GM10248 (cell line): ENCODE measurements around the gene CTIF.
"Not testable (repeated sequence)": the region's sequence is repeated elsewhere in the genome, so short reads cannot be mapped to it uniquely, and the experiment has no call there.

Experiments
- CTCF ChIA-PET: fragments of 300-600 bp; sonication (Branson Sonifier 250); formaldehyde crosslinking; extraction: SDS; loops from one replicate; lab custom pipeline; 2021; ENCODE audit warnings: antibody characterized with exemption; lab: Yijun Ruan, JAX
- POLR2A ChIA-PET: fragments of 350-650 bp; sonication (Branson Sonifier 250); formaldehyde crosslinking; extraction: SDS; loops from one replicate; lab custom pipeline; 2020; ENCODE audit warnings: antibody characterized with exemption; lab: Yijun Ruan, JAX
- DNase-seq: peaks from one replicate; pipeline ENCODE4 v3.0.0; 2012; ENCODE audit errors: extremely low spot score
- TF ChIP-seq, protein P1 (sequence below): IDR thresholded peaks from 2 replicates; pipeline ENCODE4 v1.5.1; 2012; ENCODE audit warnings: mild to moderate bottlenecking, low read depth; ENCODE audit errors: extremely low read depth, missing control alignments, control extremely low read depth

Gene CTIF

DNA sequence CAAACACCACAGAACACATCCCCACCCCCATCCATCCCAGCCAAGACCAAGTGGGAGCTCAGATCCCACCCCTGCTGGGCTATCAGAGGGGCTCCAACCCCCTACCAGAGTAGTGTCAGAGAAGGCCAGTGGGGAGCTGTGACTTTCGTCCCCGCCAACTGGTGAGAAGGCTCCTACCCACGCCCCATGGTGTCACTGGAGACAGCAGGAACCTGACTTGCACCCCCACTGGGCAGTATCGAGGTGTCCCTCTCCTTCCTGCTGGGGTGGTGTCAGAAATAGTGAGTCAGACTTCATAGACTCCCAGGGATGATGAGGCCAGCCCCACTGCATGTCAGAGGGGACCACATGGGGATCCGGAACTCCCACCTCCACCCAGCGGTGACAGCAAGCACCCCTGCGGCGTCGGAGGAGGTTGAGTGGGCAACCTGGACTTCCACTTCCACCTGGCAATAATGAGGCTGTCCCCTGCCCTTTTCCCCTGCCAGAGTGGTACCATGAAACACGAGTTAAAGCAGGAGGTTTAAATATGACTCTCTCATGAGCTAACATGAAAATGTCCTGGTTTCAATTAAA lies 106.7 kb downstream of the CTIF start:
- TF ChIP-seq, protein P1, sequence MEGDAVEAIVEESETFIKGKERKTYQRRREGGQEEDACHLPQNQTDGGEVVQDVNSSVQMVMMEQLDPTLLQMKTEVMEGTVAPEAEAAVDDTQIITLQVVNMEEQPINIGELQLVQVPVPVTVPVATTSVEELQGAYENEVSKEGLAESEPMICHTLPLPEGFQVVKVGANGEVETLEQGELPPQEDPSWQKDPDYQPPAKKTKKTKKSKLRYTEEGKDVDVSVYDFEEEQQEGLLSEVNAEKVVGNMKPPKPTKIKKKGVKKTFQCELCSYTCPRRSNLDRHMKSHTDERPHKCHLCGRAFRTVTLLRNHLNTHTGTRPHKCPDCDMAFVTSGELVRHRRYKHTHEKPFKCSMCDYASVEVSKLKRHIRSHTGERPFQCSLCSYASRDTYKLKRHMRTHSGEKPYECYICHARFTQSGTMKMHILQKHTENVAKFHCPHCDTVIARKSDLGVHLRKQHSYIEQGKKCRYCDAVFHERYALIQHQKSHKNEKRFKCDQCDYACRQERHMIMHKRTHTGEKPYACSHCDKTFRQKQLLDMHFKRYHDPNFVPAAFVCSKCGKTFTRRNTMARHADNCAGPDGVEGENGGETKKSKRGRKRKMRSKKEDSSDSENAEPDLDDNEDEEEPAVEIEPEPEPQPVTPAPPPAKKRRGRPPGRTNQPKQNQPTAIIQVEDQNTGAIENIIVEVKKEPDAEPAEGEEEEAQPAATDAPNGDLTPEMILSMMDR: no peak
- ChIA-PET CTCF (no interaction called here), POLR2A (no interaction called here)
- DNase-seq: no peak

DNA sequence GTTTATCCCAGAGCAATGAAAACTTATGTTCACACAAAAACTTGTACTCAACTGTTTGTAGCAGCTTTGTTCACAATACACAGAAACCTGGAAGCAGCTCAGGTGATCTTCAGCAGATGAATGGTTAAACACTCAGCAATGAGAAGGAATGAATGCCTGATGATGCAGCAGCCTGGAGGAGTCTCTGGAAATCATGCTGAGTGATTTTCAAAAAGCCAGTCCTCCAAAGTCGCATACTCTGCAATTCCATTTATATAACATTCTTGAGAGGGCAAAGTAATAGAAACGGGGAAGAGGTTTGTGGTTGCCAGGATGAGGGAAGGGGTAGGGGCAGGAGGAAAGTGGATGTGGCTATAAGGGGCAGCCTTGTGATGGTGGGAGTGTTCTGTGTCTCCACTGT lies 108.1 kb downstream of the CTIF start:
- TF ChIP-seq, protein P1: no peak
- ChIA-PET POLR2A (no interaction called here), CTCF (interaction anchor here (1.3 kb wide), 1 partner anchor 171 kb away, joined by 3 read pairs; no protein-coding TSS in a partner anchor)
- no peak for DNase-seq

DNA sequence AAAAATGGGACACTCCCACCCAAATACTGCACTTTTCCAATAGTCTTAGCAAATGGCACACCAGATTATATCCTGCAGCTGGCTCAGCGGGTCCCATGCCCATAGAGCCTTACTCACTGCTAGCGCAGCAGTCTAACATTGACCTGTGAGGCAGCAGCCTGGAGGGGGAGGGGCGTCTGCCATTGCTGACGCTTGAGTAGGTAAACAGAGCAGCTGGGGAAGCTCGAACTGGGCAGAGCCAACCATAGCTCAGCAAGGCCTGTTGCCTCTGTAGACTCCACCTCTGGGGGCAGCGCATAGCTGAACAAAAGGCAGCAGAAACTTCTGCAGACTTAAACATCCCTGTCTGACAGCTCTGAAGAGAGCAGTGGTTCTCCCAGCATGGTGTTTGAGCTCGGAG lies 110.4 kb downstream of the CTIF start:
- POLR2A ChIA-PET: no interaction called here
- DNase-seq: no peak
- CTCF ChIA-PET: interaction anchor here (1.0 to 1.7 kb wide), 2 partner anchors 11 to 15 kb away, joined by 3 to 4 read pairs; no protein-coding TSS in a partner anchor
- TF ChIP-seq, protein P1: no peak

GRCh38 chr18:48654591-48654990 lies 115.8 kb downstream of the CTIF start:
- POLR2A ChIA-PET, CTCF ChIA-PET, DNase-seq: not testable (repeated sequence)

GRCh38 chr18:48655508-48655907 lies 116.7 kb downstream of the CTIF start:
- TF ChIP-seq, protein P1: no peak
- ChIA-PET CTCF (no interaction called here), POLR2A (no interaction called here)
- DNase-seq: no peak

- CTCF ChIA-PET: interaction anchor here (1.0 kb wide), 1 partner anchor 16 kb away, joined by 3 read pairs; no protein-coding TSS in a partner anchor
- POLR2A ChIA-PET: no interaction called here
- no peak for DNase-seq
- TF ChIP-seq, protein P1: no peak
Measured at GRCh38 chr18:48656176-48656575, 117.3 kb downstream of the CTIF start.

DNA sequence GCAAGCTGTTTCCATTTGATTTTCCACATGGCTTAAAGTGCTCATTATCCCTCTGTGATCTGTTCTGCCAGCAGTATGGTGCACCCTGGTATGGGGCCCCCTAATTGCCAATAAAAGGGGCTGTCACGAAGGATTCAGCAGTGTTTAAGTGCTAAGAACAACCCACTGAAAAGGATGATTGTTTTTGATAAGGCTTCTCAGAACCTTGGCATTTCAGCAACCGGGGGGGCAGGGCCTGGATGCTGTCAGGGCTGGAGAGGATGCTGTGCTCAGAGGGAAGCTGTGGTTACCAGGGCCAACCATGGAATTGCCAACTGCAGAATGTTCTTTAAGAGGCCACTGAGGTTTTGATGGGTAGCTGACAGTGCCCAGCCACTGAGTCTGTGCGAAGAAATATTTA lies 117.8 kb downstream of the CTIF start:
- ChIA-PET POLR2A (no interaction called here), CTCF (interaction anchor here (0.8 to 1.0 kb wide), 2 partner anchors 16 kb away, joined by 3 read pairs; no protein-coding TSS in a partner anchor)
- TF ChIP-seq, protein P1: no peak
- no peak for DNase-seq
